ENCODE results near the gene IPO13.

IPO13 gene

GRCh38 chr1:43946236-43947060 lies at the start of gene IPO13:
Gene IPO13 (plus strand): TSS chr1:43946950. CDS start chr1:43947601, 651 bp downstream.
- DNase-seq, result peak; percentile 83 to 95 (median 92)

- DNase-seq, result no peak
Observed at GRCh38 chr1:43898981-43899380, 47.8 kb upstream of the IPO13 start.

- DNase-seq, result no peak
Observed at GRCh38 chr1:43900386-43900785, 46.4 kb upstream of the IPO13 start.

GRCh38 chr1:43901196-43901961 lies 45.4 kb upstream of the IPO13 start:
- no peak for DNase-seq

- no peak for DNase-seq
Observed at GRCh38 chr1:43902058-43902831, 44.5 kb upstream of the IPO13 start.

- no peak for DNase-seq
Observed at GRCh38 chr1:43904660-43905551, 41.8 kb upstream of the IPO13 start.

- no peak for DNase-seq
Observed at GRCh38 chr1:43908226-43908625, 38.5 kb upstream of the IPO13 start.

GRCh38 chr1:43908858-43909257 lies 37.9 kb upstream of the IPO13 start:
- no peak for DNase-seq

GRCh38 chr1:43910343-43910742 lies 36.4 kb upstream of the IPO13 start:
- no peak for DNase-seq

GRCh38 chr1:43912607-43913006 lies 34.1 kb upstream of the IPO13 start:
- no peak for DNase-seq

GRCh38 chr1:43913051-43913501 lies 33.7 kb upstream of the IPO13 start:
- DNase-seq, result no peak

- DNase-seq, result no peak
Observed at GRCh38 chr1:43913666-43914360, 32.9 kb upstream of the IPO13 start.

- DNase-seq, result no peak
Observed at GRCh38 chr1:43914576-43915525, 31.9 kb upstream of the IPO13 start.

- DNase-seq, result no peak
Observed at GRCh38 chr1:43919906-43920305, 26.8 kb upstream of the IPO13 start.

GRCh38 chr1:43921022-43921421 lies 25.7 kb upstream of the IPO13 start:
- DNase-seq, result no peak

GRCh38 chr1:43924516-43924915 lies 22.2 kb upstream of the IPO13 start:
- DNase-seq, result no peak

- DNase-seq, result no peak
Observed at GRCh38 chr1:43925846-43926245, 20.9 kb upstream of the IPO13 start.

GRCh38 chr1:43930168-43930948 lies 16.4 kb upstream of the IPO13 start:
- DNase-seq, result no peak

GRCh38 chr1:43930949-43931275 lies 15.8 kb upstream of the IPO13 start:
- DNase-seq, result no peak
